Smooth muscle cell (in vitro differentiated cells): Measurements from ENCODE around the gene AOPEP. TPM values are rescaled to one million over a fixed set of nuclear protein-coding genes. Genes with fewer than 3 reads are reported as not detected.

ENCODE experiments used
- DNase-seq: peaks from one replicate; lab custom pipeline; 2025; ENCODE audit not compliant: unreplicated experiment; lab: John Stamatoyannopoulos, UW
- H2AFZ ChIP-seq: fragments of 200-600 bp; sonication (generic); 2 replicates; pipeline ENCODE4 v1.6.0; 2016; ENCODE audit warnings: antibody characterized with exemption, low read depth, mild to moderate bottlenecking
- H3F3A ChIP-seq: fragments of 200-600 bp; sonication (generic); 2 replicates; pipeline ENCODE4 v1.6.0; 2017; ENCODE audit warnings: antibody characterized with exemption, low read depth
- H3K27ac ChIP-seq: fragments of 200-600 bp; sonication (generic); 2 replicates; pipeline ENCODE4 v1.5.1; 2016; ENCODE audit warnings: low read depth, mild to moderate bottlenecking
- H3K27me3 ChIP-seq: fragments of 200-600 bp; sonication (generic); 2 replicates; pipeline ENCODE4 v1.6.1; 2016; ENCODE audit warnings: low read depth, mild to moderate bottlenecking
- H3K36me3 ChIP-seq: fragments of 200-600 bp; sonication (generic); 2 replicates; pipeline ENCODE4 v1.5.1; 2016; ENCODE audit warnings: low read depth
- H3K4me1 ChIP-seq: fragments of 200-600 bp; sonication (generic); 2 replicates; pipeline ENCODE4 v1.5.1; 2016; ENCODE audit warnings: low read depth
- H3K4me2 ChIP-seq: fragments of 200-600 bp; sonication (generic); 2 replicates; pipeline ENCODE4 v1.6.0; 2016; ENCODE audit warnings: mild to moderate bottlenecking
- H3K4me3 ChIP-seq: fragments of 200-600 bp; sonication (generic); 2 replicates; pipeline ENCODE4 v1.5.1; 2016; ENCODE audit warnings: mild to moderate bottlenecking
- H3K79me2 ChIP-seq: fragments of 200-600 bp; sonication (generic); 2 replicates; pipeline ENCODE4 v1.6.0; 2016; ENCODE audit warnings: low read depth, mild to moderate bottlenecking
- H3K9ac ChIP-seq: fragments of 200-600 bp; sonication (generic); 2 replicates; pipeline ENCODE4 v1.6.0; 2016; ENCODE audit warnings: low read depth
- H3K9me3 ChIP-seq: fragments of 200-600 bp; sonication (generic); replicated peaks from 2 replicates; pipeline ENCODE4 v1.5.1; 2016; ENCODE audit warnings: low read depth
- H4K20me1 ChIP-seq: fragments of 200-600 bp; sonication (generic); 2 replicates; pipeline ENCODE4 v1.6.0; 2016; ENCODE audit warnings: low read depth
- CTCF ChIP-seq: fragments of 200-600 bp; sonication (generic); IDR thresholded peaks from 2 replicates; pipeline ENCODE4 v1.5.1; 2017; ENCODE audit warnings: borderline replicate concordance, mild to moderate bottlenecking, antibody characterized with exemption; ENCODE audit not compliant: insufficient read depth, poor library complexity, severe bottlenecking
- WGBS: methylation state at CpG from one replicate; pipeline ENCODE4 v1.1.7; 2016; ENCODE audit warnings: low lambda C conversion rate; 5-methylcytosine and 5-hydroxymethylcytosine counted together
- polyA plus RNA-seq: library from polyadenylated mRNA; unstranded; fragments of >200 nt; fragmentation: Nextera tagmentation; extraction: Ambion mirVana; gene quantifications from 2 replicates; pipeline ENCODE4 v1.2.1, GENCODE V29; 2016
- total RNA-seq: library from RNA; depleted of rRNA; stranded (reverse); fragments of >200 nt; gene quantifications from 2 replicates; pipeline ENCODE4 v1.2.3, GENCODE V29; 2014

AOPEP gene
- total and polyA plus RNA-seq, 2 experiments from 2014 or later, result 52.7 to 94.9 TPM

GRCh38 chr9:95043826-95044225 lies 317.3 kb downstream of the AOPEP start:
- peaks cover 96% of the 10 kb centered on the region for H3K79me2 ChIP-seq

DNA sequence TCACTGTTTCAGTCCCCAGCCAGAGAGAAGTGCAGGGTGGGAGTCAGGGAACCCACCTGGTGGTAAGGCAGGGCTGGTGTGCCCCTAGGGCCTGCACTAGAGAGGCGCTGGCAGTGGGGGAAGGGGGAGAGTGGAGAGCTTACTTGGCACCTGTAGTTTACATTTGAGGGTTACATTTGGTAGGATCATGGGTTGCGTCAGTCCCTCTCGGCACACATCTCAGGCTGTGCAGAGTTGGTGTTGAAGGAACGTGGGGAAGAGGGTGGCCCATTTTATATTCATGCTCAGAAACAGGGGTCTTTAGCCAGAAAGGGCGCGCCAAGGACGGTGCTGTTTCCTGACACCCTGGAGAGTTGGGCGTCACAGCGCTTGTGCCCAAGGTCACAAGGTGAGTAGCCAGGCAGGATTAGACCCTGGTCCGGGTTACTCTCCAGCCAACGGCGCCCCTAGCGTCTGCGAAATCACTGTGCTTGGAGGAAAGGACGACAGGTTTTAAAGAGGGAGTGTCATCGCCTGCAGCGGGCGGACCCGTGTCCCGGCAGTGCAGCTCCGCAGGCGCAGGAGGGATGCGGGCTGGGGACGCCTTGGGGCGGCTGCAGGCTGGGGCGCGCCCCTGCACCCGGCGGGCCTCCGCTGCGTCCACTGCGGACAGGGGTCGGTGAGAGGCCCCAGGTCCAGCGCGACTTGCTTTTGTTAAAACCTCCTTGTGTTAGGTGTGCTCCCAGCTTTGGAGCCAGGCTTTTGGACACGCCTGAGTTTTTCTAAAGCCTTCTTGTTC lies 318.4 kb downstream of the AOPEP start:
- peaks cover 96% of the 10 kb centered on the region for H3K79me2 ChIP-seq
- no peak for DNase-seq
- H3K9ac ChIP-seq, result no peak overlapping the region
- no peaks in the 10 kb centered on the region for H3K9me3 ChIP-seq
- peaks cover 46% of the 10 kb centered on the region for H3F3A ChIP-seq
- peaks cover 30% of the 10 kb centered on the region for H3K4me1 ChIP-seq
- H2AFZ ChIP-seq, result no peak overlapping the region
- 24% methylated on average over 36 of the region's 36 CpGs for WGBS
- no peaks in the 10 kb centered on the region for H3K27me3 ChIP-seq
- H3K4me2 ChIP-seq, result peak overlapping the region; percentile 35
- H3K36me3 ChIP-seq, result no peaks in the 10 kb centered on the region
- TF ChIP-seq CTCF, result peak; percentile 59
- H3K4me3 ChIP-seq, result peak overlapping the region; percentile 2
- H4K20me1 ChIP-seq, result peaks cover 81% of the 10 kb centered on the region
- peak overlapping the region; percentile 78 for H3K27ac ChIP-seq

More at GRCh38 chr9:95043826-95044225, 317.3 kb downstream of the AOPEP start:
- no peaks in the 10 kb centered on the region for H3K9me3 ChIP-seq
- H4K20me1 ChIP-seq, result peaks cover 81% of the 10 kb centered on the region
- peaks cover 19% of the 10 kb centered on the region for H3K4me1 ChIP-seq
- no peak overlapping the region for H3K4me3 ChIP-seq
- 39% methylated on average over 5 of the region's 5 CpGs for WGBS
- no peak for DNase-seq
- TF ChIP-seq CTCF, result no peak
- no peak overlapping the region for H3K9ac ChIP-seq
- peaks cover 40% of the 10 kb centered on the region for H3F3A ChIP-seq
- H3K27ac ChIP-seq, result peak overlapping the region; percentile 20
- H2AFZ ChIP-seq, result no peak overlapping the region
- no peaks in the 10 kb centered on the region for H3K27me3 ChIP-seq
- H3K4me2 ChIP-seq, result no peak overlapping the region
- H3K36me3 ChIP-seq, result no peaks in the 10 kb centered on the region

- no peaks in the 10 kb centered on the region for H3K9me3 ChIP-seq
- peaks cover 96% of the 10 kb centered on the region for H3K79me2 ChIP-seq
- WGBS, result 53% methylated on average over 16 of the region's 16 CpGs
- TF ChIP-seq CTCF, result no peak
- H3K36me3 ChIP-seq, result no peaks in the 10 kb centered on the region
- peak overlapping the region; percentile 78 for H3K27ac ChIP-seq
- no peaks in the 10 kb centered on the region for H3K27me3 ChIP-seq
- H3K9ac ChIP-seq, result no peak overlapping the region
- peaks cover 35% of the 10 kb centered on the region for H3K4me1 ChIP-seq
- peak overlapping the region; percentile 35 for H3K4me2 ChIP-seq
- no peak for DNase-seq
- H2AFZ ChIP-seq, result no peak overlapping the region
- peaks cover 82% of the 10 kb centered on the region for H4K20me1 ChIP-seq
- H3K4me3 ChIP-seq, result peak overlapping the region; percentile 12
- peaks cover 49% of the 10 kb centered on the region for H3F3A ChIP-seq
Measured at GRCh38 chr9:95045751-95046150, 319.3 kb downstream of the AOPEP start.
